ENCODE results near the gene B3GNT2. TPM values are rescaled to one million over a fixed set of nuclear protein-coding genes. Genes with fewer than 3 reads are reported as not detected.

Gene B3GNT2
- total RNA-seq, 1 donor from 2014 or later: 17.4 TPM

DNA sequence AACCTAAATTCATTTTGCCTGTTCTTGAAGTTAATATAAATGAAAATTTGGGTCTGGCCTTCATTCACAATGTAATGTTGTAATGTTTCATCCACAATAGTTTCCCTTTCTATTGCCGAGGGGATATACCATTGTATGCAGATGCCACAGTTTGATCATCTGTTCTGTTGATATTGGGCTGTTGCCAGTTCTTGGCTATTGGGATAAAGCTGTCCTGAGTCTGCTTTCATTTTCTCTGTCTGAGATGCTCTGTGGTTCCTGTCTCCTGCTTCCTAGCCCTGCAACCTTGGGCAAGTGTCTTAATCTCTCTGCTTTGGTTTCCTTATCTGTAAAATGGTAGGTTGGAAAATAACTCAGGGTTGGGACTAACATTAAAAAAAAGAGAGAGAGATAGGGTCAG is 25.2 kb downstream of the B3GNT2 start:
- H3K27me3 Mint-ChIP-seq: no peaks in the 10 kb centered on the region
- peaks cover 39% of the 10 kb centered on the region for H3K36me3 Mint-ChIP-seq (ENCODE audit: insufficient read depth)
- H3K9me3 Mint-ChIP-seq (ENCODE audit: low read depth): peaks cover 6% of the 10 kb centered on the region
- TF ChIP-seq, protein P1, sequence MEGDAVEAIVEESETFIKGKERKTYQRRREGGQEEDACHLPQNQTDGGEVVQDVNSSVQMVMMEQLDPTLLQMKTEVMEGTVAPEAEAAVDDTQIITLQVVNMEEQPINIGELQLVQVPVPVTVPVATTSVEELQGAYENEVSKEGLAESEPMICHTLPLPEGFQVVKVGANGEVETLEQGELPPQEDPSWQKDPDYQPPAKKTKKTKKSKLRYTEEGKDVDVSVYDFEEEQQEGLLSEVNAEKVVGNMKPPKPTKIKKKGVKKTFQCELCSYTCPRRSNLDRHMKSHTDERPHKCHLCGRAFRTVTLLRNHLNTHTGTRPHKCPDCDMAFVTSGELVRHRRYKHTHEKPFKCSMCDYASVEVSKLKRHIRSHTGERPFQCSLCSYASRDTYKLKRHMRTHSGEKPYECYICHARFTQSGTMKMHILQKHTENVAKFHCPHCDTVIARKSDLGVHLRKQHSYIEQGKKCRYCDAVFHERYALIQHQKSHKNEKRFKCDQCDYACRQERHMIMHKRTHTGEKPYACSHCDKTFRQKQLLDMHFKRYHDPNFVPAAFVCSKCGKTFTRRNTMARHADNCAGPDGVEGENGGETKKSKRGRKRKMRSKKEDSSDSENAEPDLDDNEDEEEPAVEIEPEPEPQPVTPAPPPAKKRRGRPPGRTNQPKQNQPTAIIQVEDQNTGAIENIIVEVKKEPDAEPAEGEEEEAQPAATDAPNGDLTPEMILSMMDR (IDR thresholded peaks at IDR 0.05; ENCODE audit: unreplicated experiment): no peak
- H3K27ac Mint-ChIP-seq: no peak overlapping the region
- H3K4me3 Mint-ChIP-seq (ENCODE audit: low read depth): no peak overlapping the region
- no peak for DNase-seq (ENCODE audit: low spot score, unreplicated experiment)
- H3K4me1 Mint-ChIP-seq (ENCODE audit: low read depth): peaks cover 5% of the 10 kb centered on the region

DNA sequence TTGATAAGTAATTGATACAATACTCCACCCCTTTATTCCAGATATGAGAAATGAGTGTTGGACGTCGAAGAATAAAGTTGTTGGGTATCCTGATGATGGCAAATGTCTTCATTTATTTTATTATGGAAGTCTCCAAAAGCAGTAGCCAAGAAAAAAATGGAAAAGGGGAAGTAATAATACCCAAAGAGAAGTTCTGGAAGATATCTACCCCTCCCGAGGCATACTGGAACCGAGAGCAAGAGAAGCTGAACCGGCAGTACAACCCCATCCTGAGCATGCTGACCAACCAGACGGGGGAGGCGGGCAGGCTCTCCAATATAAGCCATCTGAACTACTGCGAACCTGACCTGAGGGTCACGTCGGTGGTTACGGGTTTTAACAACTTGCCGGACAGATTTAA is 26.3 kb downstream of the B3GNT2 start:
- Mint-ChIP-seq H3K4me3 (ENCODE audit: low read depth) (no peak overlapping the region), H3K4me1 (ENCODE audit: low read depth) (peaks cover 5% of the 10 kb centered on the region), H3K9me3 (ENCODE audit: low read depth) (peaks cover 6% of the 10 kb centered on the region), H3K27me3 (no peaks in the 10 kb centered on the region), H3K27ac (no peak overlapping the region), H3K36me3 (ENCODE audit: insufficient read depth) (peaks cover 39% of the 10 kb centered on the region)
- DNase-seq (ENCODE audit: low spot score, unreplicated experiment): no peak
- TF ChIP-seq, protein P1 (IDR thresholded peaks at IDR 0.05; ENCODE audit: unreplicated experiment): no peak

DNA sequence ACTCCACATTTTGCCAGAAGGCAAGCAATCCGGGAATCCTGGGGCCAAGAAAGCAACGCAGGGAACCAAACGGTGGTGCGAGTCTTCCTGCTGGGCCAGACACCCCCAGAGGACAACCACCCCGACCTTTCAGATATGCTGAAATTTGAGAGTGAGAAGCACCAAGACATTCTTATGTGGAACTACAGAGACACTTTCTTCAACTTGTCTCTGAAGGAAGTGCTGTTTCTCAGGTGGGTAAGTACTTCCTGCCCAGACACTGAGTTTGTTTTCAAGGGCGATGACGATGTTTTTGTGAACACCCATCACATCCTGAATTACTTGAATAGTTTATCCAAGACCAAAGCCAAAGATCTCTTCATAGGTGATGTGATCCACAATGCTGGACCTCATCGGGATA is 26.8 kb downstream of the B3GNT2 start:
- no peak for DNase-seq (ENCODE audit: low spot score, unreplicated experiment)
- H3K4me1 Mint-ChIP-seq (ENCODE audit: low read depth): peaks cover 5% of the 10 kb centered on the region
- H3K36me3 Mint-ChIP-seq (ENCODE audit: insufficient read depth): peaks cover 42% of the 10 kb centered on the region
- peaks cover 6% of the 10 kb centered on the region for H3K9me3 Mint-ChIP-seq (ENCODE audit: low read depth)
- TF ChIP-seq, protein P1 (IDR thresholded peaks at IDR 0.05; ENCODE audit: unreplicated experiment): no peak
- no peak overlapping the region for H3K27ac Mint-ChIP-seq
- no peak overlapping the region for H3K4me3 Mint-ChIP-seq (ENCODE audit: low read depth)
- H3K27me3 Mint-ChIP-seq: no peaks in the 10 kb centered on the region

DNA sequence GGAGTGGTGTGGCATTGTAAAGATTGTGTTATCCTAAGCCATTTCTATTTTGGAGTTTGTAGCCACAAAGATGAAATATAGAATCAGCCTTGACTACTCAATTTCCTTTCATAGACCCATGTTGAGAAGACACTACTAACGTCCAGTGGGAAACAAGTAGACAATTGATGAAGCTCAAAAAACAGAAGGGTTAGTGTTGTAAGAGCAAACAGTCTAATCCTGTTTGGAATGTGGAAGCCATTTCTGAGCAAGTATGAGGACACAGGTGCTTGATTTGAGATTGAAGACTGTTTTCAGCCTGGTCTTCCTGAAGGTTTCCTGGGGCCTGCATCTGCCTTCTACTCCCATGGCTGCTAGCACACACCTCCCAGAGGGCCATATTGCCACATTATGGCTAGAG is 29.1 kb downstream of the B3GNT2 start:
- no peak overlapping the region for H3K4me3 Mint-ChIP-seq (ENCODE audit: low read depth)
- peaks cover under 1% of the 10 kb centered on the region for H3K9me3 Mint-ChIP-seq (ENCODE audit: low read depth)
- peaks cover 5% of the 10 kb centered on the region for H3K4me1 Mint-ChIP-seq (ENCODE audit: low read depth)
- H3K27ac Mint-ChIP-seq: peak overlapping the region; percentile 43
- H3K27me3 Mint-ChIP-seq: no peaks in the 10 kb centered on the region
- H3K36me3 Mint-ChIP-seq (ENCODE audit: insufficient read depth): peaks cover 36% of the 10 kb centered on the region
- TF ChIP-seq, protein P1 (IDR thresholded peaks at IDR 0.05; ENCODE audit: unreplicated experiment): no peak
- no peak for DNase-seq (ENCODE audit: low spot score, unreplicated experiment)

DNA sequence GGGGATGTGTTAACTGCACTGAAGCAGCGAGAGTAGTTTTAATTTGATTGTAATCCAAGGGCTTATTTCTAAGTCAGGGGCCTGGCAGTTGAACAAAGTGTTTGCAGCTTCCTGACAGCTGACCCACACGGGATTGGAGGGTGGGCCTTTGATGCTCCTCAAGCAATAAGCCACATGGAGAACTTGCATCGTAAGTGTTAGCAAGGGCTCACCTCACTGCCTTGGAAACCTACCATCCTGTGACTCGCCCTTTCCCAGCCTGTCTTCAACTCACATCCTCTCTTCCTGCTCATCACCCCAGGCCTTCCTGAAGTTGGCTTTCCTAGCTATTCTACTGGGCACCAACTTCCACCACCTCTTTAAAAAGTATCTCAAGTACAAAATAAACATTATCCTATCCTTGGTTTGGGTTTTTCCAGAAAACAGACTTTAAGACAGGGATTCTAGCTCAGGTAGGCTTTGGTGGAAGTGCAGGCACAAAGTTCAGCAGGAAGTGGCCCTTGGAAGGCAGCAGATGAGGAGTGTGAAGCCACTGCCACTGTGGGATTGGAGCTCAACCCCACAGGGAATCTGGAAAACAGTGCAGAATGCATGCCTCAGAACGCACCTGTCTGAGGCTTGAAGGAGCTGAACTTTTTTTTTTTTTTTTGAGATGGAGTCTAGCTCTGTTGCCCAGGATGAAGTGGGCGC is 31.6 kb downstream of the B3GNT2 start:
- Mint-ChIP-seq H3K9me3 (ENCODE audit: low read depth) (no peaks in the 10 kb centered on the region), H3K36me3 (ENCODE audit: insufficient read depth) (peaks cover 24% of the 10 kb centered on the region), H3K4me1 (ENCODE audit: low read depth) (peaks cover 5% of the 10 kb centered on the region), H3K4me3 (ENCODE audit: low read depth) (no peak overlapping the region), H3K27ac (no peak overlapping the region), H3K27me3 (no peaks in the 10 kb centered on the region)
- DNase-seq (ENCODE audit: low spot score, unreplicated experiment): no peak
- TF ChIP-seq, protein P1 (IDR thresholded peaks at IDR 0.05; ENCODE audit: unreplicated experiment): no peak

Measured in progenitor cell of endocrine pancreas (in vitro differentiated cells).